Measurements from ENCODE around the gene PI4KB.
A peak's percentile ranks its signal among the peaks of the same experiment; 100 is the strongest.

PI4KB gene

GRCh38 chr1:151311589-151312331 is 15.5 kb downstream of the PI4KB start:
- peak; percentile 98 for DNase-seq (ENCODE audit: low read depth, low spot score)
- in situ Hi-C loops (cut with HindIII; ENCODE audit: low sequenced_read_pairs) = no loop called here
- no peak overlapping the region for H3K4me3 ChIP-seq (ENCODE audit: low read depth, low read length)
- TF ChIP-seq CTCF (IDR thresholded peaks at IDR 0.05; ENCODE audit: low read depth, low read length) = no peak

GRCh38 chr1:151311011-151311410 is 16.2 kb downstream of the PI4KB start:
- no peak overlapping the region for H3K4me3 ChIP-seq (ENCODE audit: low read depth, low read length)
- no peak for TF ChIP-seq CTCF (IDR thresholded peaks at IDR 0.05; ENCODE audit: low read depth, low read length)
- in situ Hi-C loops (cut with HindIII; ENCODE audit: low sequenced_read_pairs) = no loop called here
- no peak for DNase-seq (ENCODE audit: low read depth, low spot score)

- H3K4me3 ChIP-seq (ENCODE audit: low read depth, low read length) = no peak overlapping the region
- TF ChIP-seq CTCF (IDR thresholded peaks at IDR 0.05; ENCODE audit: low read depth, low read length) = no peak
- peak; percentile 56 for DNase-seq (ENCODE audit: low read depth, low spot score)
- in situ Hi-C loops (cut with HindIII; ENCODE audit: low sequenced_read_pairs) = no loop called here
Observed at GRCh38 chr1:151309811-151310323, 17.3 kb downstream of the PI4KB start.

- DNase-seq (ENCODE audit: low read depth, low spot score) = no peak
- in situ Hi-C loops (cut with HindIII; ENCODE audit: low sequenced_read_pairs) = no loop called here
Observed at GRCh38 chr1:151294742-151295462, 32.3 kb downstream of the PI4KB start.

GRCh38 chr1:151293093-151293492 is 34.1 kb downstream of the PI4KB start:
- in situ Hi-C loops (cut with HindIII; ENCODE audit: low sequenced_read_pairs) = no loop called here
- no peak overlapping the region for H3K4me3 ChIP-seq (ENCODE audit: low read depth, low read length)
- TF ChIP-seq CTCF (IDR thresholded peaks at IDR 0.05; ENCODE audit: low read depth, low read length) = no peak
- DNase-seq (ENCODE audit: low read depth, low spot score) = no peak

More at GRCh38 chr1:151294742-151295462, 32.3 kb downstream of the PI4KB start:
- no peak overlapping the region for H3K4me3 ChIP-seq (ENCODE audit: low read depth, low read length)
- TF ChIP-seq CTCF (IDR thresholded peaks at IDR 0.05; ENCODE audit: low read depth, low read length) = no peak

- DNase-seq (ENCODE audit: low read depth, low spot score) = no peak
- in situ Hi-C loops (cut with HindIII; ENCODE audit: low sequenced_read_pairs) = no loop called here
- TF ChIP-seq CTCF (IDR thresholded peaks at IDR 0.05; ENCODE audit: low read depth, low read length) = peak; percentile 7
- H3K4me3 ChIP-seq (ENCODE audit: low read depth, low read length) = no peak overlapping the region
Observed at GRCh38 chr1:151292207-151293030, 34.8 kb downstream of the PI4KB start.
